Measurements from ENCODE around the gene HOXA11. TPM values are rescaled to one million over a fixed set of nuclear protein-coding genes. Genes with fewer than 3 reads are reported as not detected.

Gene HOXA11
- total RNA-seq, 6 donors from 2014 or later = not detected

GRCh38 chr7:27211084-27211446 lies 26.0 kb upstream of the HOXA11 start:
- H3K9me3 ChIP-seq = no peaks in the 10 kb centered on the region
- H3K36me3 ChIP-seq = no peaks in the 10 kb centered on the region
- H3K4me1 ChIP-seq = peaks cover 9 to 20% (median 15%) of the 10 kb centered on the region in 4 donors
- DNase-seq (no peak), ATAC-seq (ENCODE audit: low FRiP score in 2 of 2) (no peak)
- no peak overlapping the region for H3K4me3 ChIP-seq
- H3K27ac ChIP-seq = no peak overlapping the region
- WGBS, 2 donors = 44 to 82% methylated on average over 1 of the region's 1 CpG
- TF ChIP-seq EP300 (IDR thresholded peaks at IDR 0.05) (no peak), POLR2AphosphoS5 (IDR thresholded peaks at IDR 0.05) (no peak), POLR2A (IDR thresholded peaks at IDR 0.05) (no peak), CTCF (IDR thresholded peaks at IDR 0.05) (no peak)
- H3K27me3 ChIP-seq = peaks cover 0 to 65% (median 30%) of the 10 kb centered on the region in 4 donors

- TF ChIP-seq EP300 (IDR thresholded peaks at IDR 0.05) = no peak
- peak; percentile 66 to 79 (median 74) for TF ChIP-seq CTCF (IDR thresholded peaks at IDR 0.05)
- TF ChIP-seq POLR2A (IDR thresholded peaks at IDR 0.05) = no peak
- H3K4me3 ChIP-seq = peak overlapping the region in 2 of 4 donors; percentile 10 to 19
- peak; percentile 13 to 79 for ATAC-seq (ENCODE audit: low FRiP score in 2 of 2)
Observed at GRCh38 chr7:27210441-27211083, 25.5 kb upstream of the HOXA11 start.

GRCh38 chr7:27209933-27210440 lies 25.0 kb upstream of the HOXA11 start:
- no peaks in the 10 kb centered on the region for H3K36me3 ChIP-seq
- 39 to 61% methylated on average over 4 to 9 of the region's 11 CpGs for WGBS, 2 donors
- no peak overlapping the region for H3K4me3 ChIP-seq
- no peak overlapping the region for H3K27ac ChIP-seq
- ATAC-seq (ENCODE audit: low FRiP score in 2 of 2) (no peak), DNase-seq (no peak)
- peaks cover 0 to 76% (median 39%) of the 10 kb centered on the region in 4 donors for H3K27me3 ChIP-seq
- peaks cover 15 to 27% (median 21%) of the 10 kb centered on the region in 4 donors for H3K4me1 ChIP-seq
- no peaks in the 10 kb centered on the region for H3K9me3 ChIP-seq
- TF ChIP-seq POLR2A (IDR thresholded peaks at IDR 0.05) = no peak
- TF ChIP-seq CTCF (IDR thresholded peaks at IDR 0.05) = no peak
- TF ChIP-seq POLR2AphosphoS5 (IDR thresholded peaks at IDR 0.05) = no peak
- TF ChIP-seq EP300 (IDR thresholded peaks at IDR 0.05) = no peak

More at GRCh38 chr7:27210441-27211083, 25.5 kb upstream of the HOXA11 start:
- Histone ChIP-seq H3K27me3 (peaks cover 0 to 70% (median 33%) of the 10 kb centered on the region in 4 donors), H3K9me3 (no peaks in the 10 kb centered on the region), H3K36me3 (no peaks in the 10 kb centered on the region), H3K27ac (no peak overlapping the region), H3K4me1 (peaks cover 9 to 22% (median 16%) of the 10 kb centered on the region in 4 donors)
- 10 to 11% methylated on average over 31 to 32 of the region's 32 CpGs for WGBS, 2 donors
- peak in 1 of 2 donors; percentile 80 for DNase-seq

- TF ChIP-seq POLR2A (IDR thresholded peaks at IDR 0.05) = no peak
- no peak for TF ChIP-seq POLR2AphosphoS5 (IDR thresholded peaks at IDR 0.05)
- TF ChIP-seq CTCF (IDR thresholded peaks at IDR 0.05) = no peak
- TF ChIP-seq EP300 (IDR thresholded peaks at IDR 0.05) = no peak
- Histone ChIP-seq H3K27me3 (peaks cover 0 to 81% (median 48%) of the 10 kb centered on the region in 4 donors), H3K4me1 (peaks cover 18 to 33% (median 24%) of the 10 kb centered on the region in 4 donors), H3K4me3 (no peak overlapping the region), H3K27ac (no peak overlapping the region), H3K36me3 (no peaks in the 10 kb centered on the region), H3K9me3 (no peaks in the 10 kb centered on the region)
- DNase-seq (no peak), ATAC-seq (ENCODE audit: low FRiP score in 2 of 2) (no peak)
- 78 to 81% methylated on average over 4 of the region's 4 CpGs for WGBS, 2 donors
Observed at GRCh38 chr7:27208998-27209397, 24.0 kb upstream of the HOXA11 start.
